ENCODE data around the gene FOSL1. TPM values are rescaled to one million over a fixed set of nuclear protein-coding genes. Genes with fewer than 3 reads are reported as not detected.
A peak's percentile ranks its signal among the peaks of the same experiment; 100 is the strongest.

FOSL1 gene
- total RNA-seq, 2 experiments from 2014 or later, result 2.3 to 3.8 TPM

DNA sequence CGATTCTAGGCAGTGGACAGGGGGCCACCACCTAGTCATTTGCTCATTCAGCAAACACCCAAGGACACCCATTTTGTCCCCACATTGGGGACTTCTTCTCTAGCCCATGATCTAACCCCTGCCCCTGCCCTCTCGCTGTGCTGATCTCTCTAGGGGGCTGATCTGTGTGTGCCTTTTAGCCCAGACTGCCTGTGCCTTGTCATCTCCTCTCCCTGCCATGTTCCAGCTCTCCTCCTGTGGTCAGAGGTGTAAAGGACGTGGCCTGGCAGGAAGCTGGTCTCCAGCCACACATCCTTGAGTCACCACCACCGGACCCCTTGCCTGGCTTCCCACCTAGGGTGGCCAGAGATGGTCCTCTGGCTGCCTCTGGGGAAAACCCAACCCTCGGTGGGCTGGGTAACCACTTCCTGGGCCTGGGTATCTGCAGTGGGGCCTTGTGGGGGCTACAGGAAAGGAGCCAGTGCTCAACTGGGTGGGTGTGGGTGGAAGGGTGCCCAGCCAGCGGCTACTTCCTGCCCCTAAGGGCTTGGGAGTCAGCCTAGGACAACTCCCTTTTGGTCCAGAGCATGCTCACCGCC lies 19.3 kb downstream of the FOSL1 start:
- CTCF ChIA-PET, result interaction anchor here (0.5 to 19.5 kb wide), 7 partner anchors 9 to 172 kb away, joined by 3 to 584 read pairs (median 7); partner anchors contain the start of genes CCDC85B, CFL1, EFEMP2 and FIBP
- ATAC-seq (peak; percentile 6), DNase-seq (no peak)
- no peaks in the 10 kb centered on the region for H3K9me3 Mint-ChIP-seq (ENCODE audit: insufficient read depth)
- H3K36me3 Mint-ChIP-seq (ENCODE audit: low read depth), result peaks cover 48% of the 10 kb centered on the region
- H3K27ac Mint-ChIP-seq, result peak overlapping the region; percentile 93
- H3K27me3 Mint-ChIP-seq (ENCODE audit: low read depth), result no peaks in the 10 kb centered on the region
- peak overlapping the region; percentile 93 for H3K4me3 Mint-ChIP-seq
- H3K4me1 Mint-ChIP-seq (ENCODE audit: low read depth), result peaks cover 92% of the 10 kb centered on the region
- POLR2A ChIA-PET, result interaction anchor here (0.6 to 19.3 kb wide), 7 partner anchors 9 to 170 kb away, joined by 3 to 305 read pairs (median 3); partner anchors contain the start of genes CCDC85B, CFL1, FIBP and MUS81

- H3K27me3 Mint-ChIP-seq (ENCODE audit: low read depth), result no peaks in the 10 kb centered on the region
- peak overlapping the region; percentile 93 for H3K4me3 Mint-ChIP-seq
- H3K27ac Mint-ChIP-seq, result peak overlapping the region; percentile 93
- peaks cover 42% of the 10 kb centered on the region for H3K36me3 Mint-ChIP-seq (ENCODE audit: low read depth)
- no peaks in the 10 kb centered on the region for H3K9me3 Mint-ChIP-seq (ENCODE audit: insufficient read depth)
- ChIA-PET POLR2A (interaction anchor here (1.2 to 19.3 kb wide), 5 partner anchors 9 to 26 kb away, joined by 3 to 305 read pairs (median 20); partner anchors contain the start of genes CCDC85B, CFL1, FIBP and MUS81), CTCF (interaction anchor here (0.6 to 19.5 kb wide), 3 partner anchors 10 to 1676 kb away, joined by 3 to 584 read pairs (median 44); partner anchors contain the start of genes CCDC85B, CFL1, EFEMP2 and FIBP)
- no peak for DNase-seq
- peaks cover 84% of the 10 kb centered on the region for H3K4me1 Mint-ChIP-seq (ENCODE audit: low read depth)
- no peak for ATAC-seq
These were observed 20.2 kb downstream of the FOSL1 start for GRCh38 chr11:65880027-65880426.

GRCh38 chr11:65879617-65880016 lies 20.6 kb downstream of the FOSL1 start, which contains the start of gene CTSW:
Gene CTSW, plus strand, starts transcription at chr11:65879837. Its CDS starts 18 bp downstream, at chr11:65879855.
- CTCF ChIA-PET, result interaction anchor here (1.4 to 19.5 kb wide), 3 partner anchors 10 to 52 kb away, joined by 4 to 584 read pairs (median 44); partner anchors contain the start of genes CCDC85B, CFL1, EFEMP2 and FIBP
- peak within 1 kb of the TSS; percentile 93 for H3K27ac Mint-ChIP-seq

GRCh38 chr11:65873318-65874156 lies 26.7 kb downstream of the FOSL1 start:
- no peaks in the 10 kb centered on the region for H3K9me3 Mint-ChIP-seq (ENCODE audit: insufficient read depth)
- DNase-seq (peak; percentile 96), ATAC-seq (peak; percentile 88)
- H3K27ac Mint-ChIP-seq, result peak overlapping the region; percentile 83
- peaks cover 67% of the 10 kb centered on the region for H3K4me1 Mint-ChIP-seq (ENCODE audit: low read depth)
- ChIA-PET POLR2A (interaction anchor here (0.8 to 6.6 kb wide), 7 partner anchors 11 to 30 kb away, joined by 3 to 143 read pairs (median 5); partner anchors contain the start of genes CCDC85B, CFL1, FIBP and MUS81), CTCF (interaction anchor here (1.2 to 18.4 kb wide), 3 partner anchors 12 to 162 kb away, joined by 4 to 584 read pairs (median 25); partner anchors contain the start of genes CCDC85B, CTSW, FIBP and KAT5)
- no peaks in the 10 kb centered on the region for H3K36me3 Mint-ChIP-seq (ENCODE audit: low read depth)
- peak overlapping the region; percentile 83 for H3K4me3 Mint-ChIP-seq
- H3K27me3 Mint-ChIP-seq (ENCODE audit: low read depth), result peaks cover 5% of the 10 kb centered on the region

More at GRCh38 chr11:65879617-65880016, 20.6 kb downstream of the FOSL1 start, which contains the start of gene CTSW:
- POLR2A ChIA-PET, result interaction anchor here (1.2 to 19.3 kb wide), 5 partner anchors 9 to 25 kb away, joined by 3 to 305 read pairs (median 20); partner anchors contain the start of genes CCDC85B, CFL1, FIBP and MUS81
- H3K9me3 Mint-ChIP-seq (ENCODE audit: insufficient read depth), result no peaks in the 10 kb centered on the region
- H3K36me3 Mint-ChIP-seq (ENCODE audit: low read depth), result peaks cover 38% of the 10 kb centered on the region
- peaks cover 80% of the 10 kb centered on the region for H3K4me1 Mint-ChIP-seq (ENCODE audit: low read depth)
- DNase-seq (peak; percentile 79), ATAC-seq (peak; percentile 80)
- H3K4me3 Mint-ChIP-seq, result peak within 1 kb of the TSS; percentile 93
- H3K27me3 Mint-ChIP-seq (ENCODE audit: low read depth), result no peaks in the 10 kb centered on the region

- H3K4me3 Mint-ChIP-seq, result peak within 1 kb of the TSS; percentile 83
- peaks cover 2% of the 10 kb centered on the region for H3K36me3 Mint-ChIP-seq (ENCODE audit: low read depth)
- ATAC-seq (no peak), DNase-seq (no peak)
- H3K27me3 Mint-ChIP-seq (ENCODE audit: low read depth), result peaks cover 5% of the 10 kb centered on the region
- H3K9me3 Mint-ChIP-seq (ENCODE audit: insufficient read depth), result no peaks in the 10 kb centered on the region
- H3K4me1 Mint-ChIP-seq (ENCODE audit: low read depth), result peaks cover 60% of the 10 kb centered on the region
- ChIA-PET POLR2A (interaction anchor here (0.8 to 6.6 kb wide), 7 partner anchors 8 to 31 kb away, joined by 3 to 143 read pairs (median 10); partner anchors contain the start of genes CCDC85B, CFL1, CTSW and FIBP), CTCF (interaction anchor here (2.0 to 18.4 kb wide), 3 partner anchors 12 to 13 kb away, joined by 25 to 584 read pairs (median 90); partner anchors contain the start of genes CCDC85B, CTSW, FIBP and MUS81)
- H3K27ac Mint-ChIP-seq, result peak within 1 kb of the TSS; percentile 83
These were observed 27.4 kb downstream of the FOSL1 start, which contains the start of gene EFEMP2 for GRCh38 chr11:65872586-65873317. Gene EFEMP2, minus strand, starts transcription at chr11:65872800. Its CDS starts 446 bp downstream, at chr11:65872354.

DNA sequence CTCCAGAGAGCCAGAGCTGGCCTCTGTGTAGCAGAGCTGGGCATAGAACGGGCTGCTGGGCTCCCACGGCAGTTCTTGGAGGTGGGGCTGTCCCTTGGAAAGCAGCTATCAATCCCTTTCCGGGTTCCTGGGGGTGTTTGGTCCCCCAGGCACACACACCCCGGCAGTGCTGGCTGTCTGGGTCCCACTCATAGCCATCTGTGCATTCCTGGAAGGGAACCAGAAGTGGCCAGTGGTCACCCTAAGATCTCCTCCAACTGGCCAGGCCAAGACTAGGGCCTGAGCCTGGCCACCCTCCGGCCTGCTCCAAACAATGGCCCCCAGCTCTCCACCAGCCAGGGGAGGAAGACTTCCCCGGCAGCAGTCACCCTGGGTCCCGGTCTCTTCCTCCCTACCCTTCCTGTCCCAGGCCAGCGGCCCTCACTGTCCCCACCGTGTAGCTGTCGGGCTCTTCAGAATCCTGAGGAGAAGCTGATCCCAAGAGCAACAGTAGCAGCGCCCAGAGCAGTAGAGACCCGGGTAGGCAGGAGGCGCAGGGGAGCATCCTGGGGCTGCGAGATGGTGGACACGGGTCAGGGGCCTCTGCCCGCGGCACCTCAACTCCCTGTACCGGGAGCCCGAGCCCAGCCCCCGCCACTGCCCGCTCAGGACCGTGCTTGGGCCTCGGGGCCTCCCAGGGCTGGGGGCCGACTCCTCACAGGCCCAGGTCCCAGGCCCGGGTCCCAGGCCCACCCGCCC lies 28.2 kb downstream of the FOSL1 start:
- DNase-seq, result no peak
- ChIA-PET POLR2A (interaction anchor here (0.8 to 6.6 kb wide), 8 partner anchors 9 to 396 kb away, joined by 3 to 143 read pairs (median 6); partner anchors contain the start of genes CCDC85B, CFL1, CTSW and KAT5), CTCF (interaction anchor here (1.6 to 18.4 kb wide), 3 partner anchors 12 to 160 kb away, joined by 3 to 584 read pairs (median 90); partner anchors contain the start of genes CCDC85B, CTSW, FIBP and KAT5)
- H3K4me3 Mint-ChIP-seq, result peak overlapping the region; percentile 40
- H3K27me3 Mint-ChIP-seq (ENCODE audit: low read depth), result peaks cover 5% of the 10 kb centered on the region
- no peak for ATAC-seq
- H3K9me3 Mint-ChIP-seq (ENCODE audit: insufficient read depth), result no peaks in the 10 kb centered on the region
- peaks cover 59% of the 10 kb centered on the region for H3K4me1 Mint-ChIP-seq (ENCODE audit: low read depth)
- peaks cover 10% of the 10 kb centered on the region for H3K36me3 Mint-ChIP-seq (ENCODE audit: low read depth)
- peak overlapping the region; percentile 60 for H3K27ac Mint-ChIP-seq

GRCh38 chr11:65870706-65871681 lies 29.2 kb downstream of the FOSL1 start:
- ATAC-seq (no peak), DNase-seq (no peak)
- Mint-ChIP-seq H3K4me3 (no peak overlapping the region), H3K27me3 (ENCODE audit: low read depth) (peaks cover 5% of the 10 kb centered on the region), H3K4me1 (ENCODE audit: low read depth) (peaks cover 52% of the 10 kb centered on the region), H3K36me3 (ENCODE audit: low read depth) (peaks cover 15% of the 10 kb centered on the region), H3K9me3 (ENCODE audit: insufficient read depth) (no peaks in the 10 kb centered on the region), H3K27ac (peak overlapping the region; percentile 64)
- ChIA-PET CTCF (interaction anchor here (1.6 to 18.4 kb wide), 3 partner anchors 11 to 159 kb away, joined by 3 to 584 read pairs (median 90); partner anchors contain the start of genes CCDC85B, CTSW, FIBP and KAT5), POLR2A (interaction anchor here (0.7 to 6.6 kb wide), 9 partner anchors 10 to 397 kb away, joined by 3 to 143 read pairs (median 5); partner anchors contain the start of genes CCDC85B, CFL1, CTSW and KAT5)

GRCh38 chr11:65870307-65870658 lies 29.9 kb downstream of the FOSL1 start:
- ChIA-PET POLR2A (interaction anchor here (2.2 to 6.6 kb wide), 3 partner anchors 10 to 18 kb away, joined by 10 to 143 read pairs (median 20); partner anchors contain the start of genes CFL1, CTSW and MUS81), CTCF (interaction anchor here (1.6 to 18.4 kb wide), 3 partner anchors 10 to 158 kb away, joined by 3 to 584 read pairs (median 90); partner anchors contain the start of genes CCDC85B, CTSW, FIBP and KAT5)
- Mint-ChIP-seq H3K9me3 (ENCODE audit: insufficient read depth) (no peaks in the 10 kb centered on the region), H3K27ac (peak overlapping the region; percentile 64), H3K36me3 (ENCODE audit: low read depth) (peaks cover 20% of the 10 kb centered on the region), H3K4me3 (no peak overlapping the region), H3K4me1 (ENCODE audit: low read depth) (peaks cover 52% of the 10 kb centered on the region), H3K27me3 (ENCODE audit: low read depth) (peaks cover 5% of the 10 kb centered on the region)
- no peak for ATAC-seq
- DNase-seq, result no peak
